ENCODE data around the gene CACNB1.

The CACNB1 gene

GRCh38 chr17:39204245-39204644 lies 6.8 kb upstream of the CACNB1 start:
- no peak for DNase-seq (ENCODE audit: low read depth in 4 of 4, low spot score in 1 of 4)

DNA sequence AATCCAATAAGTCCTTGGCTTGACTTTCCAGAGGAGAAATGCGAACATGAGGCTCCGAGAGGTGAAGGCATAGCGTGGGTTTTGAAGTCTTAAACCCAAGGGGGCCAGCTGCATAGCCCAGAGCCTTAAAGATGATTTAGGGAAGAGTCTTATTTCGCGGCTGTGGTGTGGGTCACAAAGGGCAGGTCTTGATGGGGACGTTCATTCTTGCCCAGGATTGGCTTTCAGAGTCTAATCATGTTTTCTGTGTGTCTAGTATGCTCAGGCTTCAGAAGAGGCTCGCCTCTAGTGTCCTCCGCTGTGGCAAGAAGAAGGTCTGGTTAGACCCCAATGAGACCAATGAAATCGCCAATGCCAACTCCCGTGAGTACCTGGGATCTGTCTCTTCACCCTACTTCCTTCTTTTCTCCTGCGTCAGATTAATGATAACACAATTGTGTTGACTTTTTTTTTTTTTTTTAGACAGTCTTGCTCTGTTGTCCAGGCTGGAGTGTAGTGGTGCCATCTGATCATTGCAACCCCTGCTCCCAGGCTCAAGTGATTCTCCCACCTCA lies 3.6 kb upstream of the CACNB1 start:
- DNase-seq (ENCODE audit: low read depth in 4 of 4, low spot score in 1 of 4), result no peak

GRCh38 chr17:39200070-39200879 lies 2.8 kb upstream of the CACNB1 start, which contains the start of gene RPL19:
Gene RPL19, plus strand, starts transcription at chr17:39200283. Its CDS starts 62 bp downstream, at chr17:39200345.
- DNase-seq (ENCODE audit: low read depth in 4 of 4, low spot score in 1 of 4), result peak; percentile 65 to 71 (median 68)

- DNase-seq (ENCODE audit: low read depth in 4 of 4, low spot score in 1 of 4), result peak; percentile 68 to 84 (median 78)
These were observed 2.3 kb upstream of the CACNB1 start for GRCh38 chr17:39199820-39200069.

DNA sequence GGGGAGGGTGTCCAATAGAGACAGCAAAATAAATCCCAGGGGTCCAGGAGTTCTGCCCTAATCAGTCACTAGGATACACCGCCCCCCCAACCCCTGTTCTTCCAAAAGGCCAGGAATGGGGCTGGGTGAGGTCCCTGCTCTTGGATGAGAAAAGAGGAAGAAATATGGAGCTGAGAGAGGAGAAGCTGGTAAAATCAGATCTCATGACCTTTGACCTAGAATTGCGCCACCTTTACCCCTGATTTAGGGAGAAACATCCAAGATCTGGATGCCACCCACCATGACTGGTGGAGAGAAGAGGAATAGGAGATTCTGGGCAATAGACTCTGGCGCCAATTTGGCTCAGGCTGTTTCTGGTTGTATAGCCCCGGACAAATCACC lies 707 bp upstream of the CACNB1 start:
- no peak for DNase-seq (ENCODE audit: low read depth in 4 of 4, low spot score in 1 of 4)

- DNase-seq (ENCODE audit: low read depth in 4 of 4, low spot score in 1 of 4), result no peak
These were observed 619 bp downstream of the CACNB1 start for GRCh38 chr17:39196808-39197291.

- no peak for DNase-seq (ENCODE audit: low read depth in 4 of 4, low spot score in 1 of 4)
These were observed 1.1 kb downstream of the CACNB1 start for GRCh38 chr17:39196241-39196807.

DNA sequence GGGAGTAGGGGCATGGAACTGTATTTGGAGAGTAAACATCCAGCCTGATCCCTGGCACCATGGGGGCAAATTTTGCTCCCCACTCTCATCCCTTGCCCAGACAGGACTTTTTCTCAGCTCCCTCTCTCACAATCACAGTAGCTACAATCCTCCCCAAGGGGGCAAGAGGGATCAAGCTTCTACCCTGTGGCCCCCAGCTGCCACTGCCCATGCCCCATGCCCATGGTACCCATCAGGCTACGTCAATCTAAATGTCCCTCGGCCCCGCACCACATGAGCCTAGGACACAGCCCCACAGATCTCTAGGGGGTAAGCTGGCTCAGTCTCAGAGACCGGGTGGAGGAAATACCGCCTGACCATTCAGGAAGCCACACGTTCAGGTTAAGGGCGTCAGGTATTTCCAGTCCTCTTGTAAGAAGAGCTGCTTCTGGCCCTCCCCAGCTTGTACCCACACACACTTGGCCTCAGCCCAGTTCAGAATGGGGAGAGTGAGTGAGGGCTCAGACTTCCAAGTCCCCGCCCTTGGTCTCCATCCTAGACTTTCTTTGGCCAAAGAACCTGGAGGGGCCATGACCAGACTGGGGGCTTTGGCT lies 1.8 kb downstream of the CACNB1 start:
- no peak for DNase-seq (ENCODE audit: low read depth in 4 of 4, low spot score in 1 of 4)

DNA sequence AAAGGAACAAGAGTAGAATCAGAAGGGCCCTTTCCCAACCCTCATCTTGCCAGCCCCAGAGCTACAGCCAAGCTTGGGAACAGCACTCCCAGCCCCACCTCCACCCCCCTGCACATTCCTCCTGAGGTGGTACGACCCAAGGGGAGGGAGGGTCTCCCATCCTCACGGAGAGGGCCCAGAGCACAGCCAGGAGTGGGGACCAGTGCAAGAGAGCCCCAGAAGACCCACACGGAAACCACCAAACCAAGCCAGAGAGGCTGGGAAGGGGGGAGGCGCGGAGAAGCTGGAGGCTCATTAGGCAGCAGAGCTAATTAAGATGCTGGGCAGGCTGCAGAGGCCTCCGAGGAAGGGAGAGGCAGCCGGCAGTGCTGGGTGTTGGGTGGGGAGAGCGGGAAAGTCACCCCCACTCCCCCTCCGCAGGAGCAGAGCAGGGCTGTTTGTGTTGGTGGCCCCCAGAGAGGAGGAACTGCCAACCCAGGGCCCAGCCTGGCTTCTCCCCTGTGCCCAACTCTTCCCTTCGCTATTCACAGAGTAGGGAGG lies 2.4 kb downstream of the CACNB1 start:
- no peak for DNase-seq (ENCODE audit: low read depth in 4 of 4, low spot score in 1 of 4)

- no peak for DNase-seq (ENCODE audit: low read depth in 4 of 4, low spot score in 1 of 4)
These were observed 3.1 kb downstream of the CACNB1 start for GRCh38 chr17:39194089-39194984.

GRCh38 chr17:39193346-39193745 lies 4.1 kb downstream of the CACNB1 start:
- DNase-seq (ENCODE audit: low read depth in 4 of 4, low spot score in 1 of 4), result no peak

DNA sequence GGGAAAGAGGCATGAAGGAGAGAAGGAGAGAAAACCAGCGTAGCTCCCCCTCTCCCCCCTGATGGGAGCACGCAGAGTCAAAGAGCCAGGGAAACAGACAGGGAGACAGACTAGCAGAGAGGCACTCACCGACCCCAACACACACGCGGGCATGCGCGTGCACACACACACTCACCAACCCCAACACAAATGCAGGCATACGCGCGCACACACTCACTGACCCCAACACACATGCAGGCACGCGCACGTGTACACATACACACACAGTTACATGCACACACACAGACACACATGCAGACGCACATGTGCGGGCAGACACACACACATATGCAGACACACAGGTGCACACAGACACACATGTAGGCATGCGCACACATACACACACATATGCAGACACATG lies 4.6 kb downstream of the CACNB1 start:
- no peak for DNase-seq (ENCODE audit: low read depth in 4 of 4, low spot score in 1 of 4)

DNA sequence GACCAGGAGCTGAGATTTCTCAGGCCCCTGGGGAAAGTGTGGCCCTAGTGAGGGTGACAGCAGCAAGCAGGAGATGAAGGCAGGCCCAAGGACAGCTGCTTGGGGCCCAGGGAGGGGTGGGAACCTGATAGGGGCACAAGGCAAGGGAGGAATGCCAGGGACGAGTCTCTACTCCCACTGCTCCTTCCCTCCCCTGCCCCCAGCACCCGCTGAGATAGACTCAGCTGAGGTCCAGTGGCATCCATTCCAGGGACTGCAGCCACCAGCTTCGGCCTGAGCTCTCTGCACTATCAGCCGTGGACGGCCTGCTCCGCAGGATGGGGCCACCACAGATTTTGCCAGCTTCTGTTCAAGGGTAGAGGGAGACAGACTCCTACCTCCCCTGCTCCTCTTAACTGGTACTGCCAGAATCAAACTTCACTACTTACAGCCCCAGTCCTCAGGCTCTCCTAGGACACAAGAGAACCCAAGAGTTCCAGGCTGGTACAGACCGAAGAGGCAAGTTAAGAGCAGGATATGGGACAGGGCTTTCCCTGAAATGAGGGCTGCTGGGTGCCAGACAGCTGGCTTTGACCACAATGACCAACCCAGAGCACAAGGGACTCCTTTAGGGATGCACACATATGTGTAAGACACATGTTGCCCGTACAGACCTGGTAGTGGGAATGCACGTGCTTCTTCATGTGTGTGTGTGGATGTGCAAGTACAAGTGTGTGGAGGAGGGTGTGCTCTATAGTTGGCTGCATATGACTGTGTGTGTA lies 5.5 kb downstream of the CACNB1 start:
- no peak for DNase-seq (ENCODE audit: low read depth in 4 of 4, low spot score in 1 of 4)

DNA sequence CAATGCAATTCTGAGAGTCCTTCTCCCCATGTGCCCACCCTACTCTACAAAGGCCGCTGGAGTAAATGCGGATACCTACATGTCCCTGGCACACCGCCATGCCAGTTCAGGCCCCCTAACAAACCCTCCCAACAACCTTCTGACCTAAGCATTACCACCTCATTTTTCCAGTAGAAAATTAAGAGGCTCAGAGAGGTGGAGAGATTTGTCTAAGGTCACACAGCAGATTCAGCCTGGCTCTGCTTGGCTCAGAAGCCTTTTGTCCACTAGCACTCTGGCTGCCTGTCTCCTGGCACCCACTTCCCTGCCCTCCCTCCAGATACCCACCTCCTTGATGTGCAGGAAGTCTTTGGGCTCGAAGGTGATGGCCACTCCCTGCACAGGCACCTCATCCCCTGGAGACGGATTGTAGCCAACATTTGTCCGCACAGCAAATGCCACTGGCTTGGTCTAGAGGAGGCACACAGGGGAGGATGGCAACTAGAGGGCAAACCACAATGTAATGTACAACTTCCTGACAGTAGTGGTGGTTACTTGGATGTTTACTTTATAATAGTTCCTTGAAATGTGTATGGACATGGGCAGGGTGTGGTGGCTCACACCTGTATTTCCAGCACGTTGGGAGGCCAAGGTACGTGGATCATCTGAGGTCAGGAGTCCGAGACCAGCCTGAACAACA lies 10.2 kb downstream of the CACNB1 start:
- no peak for DNase-seq (ENCODE audit: low read depth in 4 of 4, low spot score in 1 of 4)

GRCh38 chr17:39186481-39187002 lies 10.9 kb downstream of the CACNB1 start:
- DNase-seq (ENCODE audit: low read depth in 4 of 4, low spot score in 1 of 4), result no peak

DNA sequence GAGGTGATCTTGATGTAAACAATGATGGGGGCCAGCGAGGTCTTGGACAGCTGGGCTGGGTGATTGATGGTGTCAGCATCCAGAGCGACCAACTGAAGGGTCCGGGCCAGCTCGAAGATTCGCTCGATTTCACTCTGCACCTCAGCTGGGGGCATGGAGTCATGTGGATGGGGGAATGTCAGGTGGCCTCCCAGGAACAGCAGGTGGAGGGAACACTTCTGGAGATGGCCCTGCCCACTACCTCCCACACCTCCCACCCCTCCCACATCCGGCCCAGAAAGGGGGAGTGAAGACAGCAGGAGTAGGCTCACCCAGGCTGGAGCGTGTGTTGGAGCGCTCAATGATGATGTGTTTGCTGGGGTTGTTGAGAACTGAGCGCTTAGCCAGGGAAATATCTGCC lies 13.7 kb downstream of the CACNB1 start:
- no peak for DNase-seq (ENCODE audit: low read depth in 4 of 4, low spot score in 1 of 4)

GRCh38 chr17:39183045-39183444 lies 14.4 kb downstream of the CACNB1 start:
- no peak for DNase-seq (ENCODE audit: low read depth in 4 of 4, low spot score in 1 of 4)

GRCh38 chr17:39181303-39181702 lies 16.2 kb downstream of the CACNB1 start:
- no peak for DNase-seq (ENCODE audit: low read depth in 4 of 4, low spot score in 1 of 4)

DNA sequence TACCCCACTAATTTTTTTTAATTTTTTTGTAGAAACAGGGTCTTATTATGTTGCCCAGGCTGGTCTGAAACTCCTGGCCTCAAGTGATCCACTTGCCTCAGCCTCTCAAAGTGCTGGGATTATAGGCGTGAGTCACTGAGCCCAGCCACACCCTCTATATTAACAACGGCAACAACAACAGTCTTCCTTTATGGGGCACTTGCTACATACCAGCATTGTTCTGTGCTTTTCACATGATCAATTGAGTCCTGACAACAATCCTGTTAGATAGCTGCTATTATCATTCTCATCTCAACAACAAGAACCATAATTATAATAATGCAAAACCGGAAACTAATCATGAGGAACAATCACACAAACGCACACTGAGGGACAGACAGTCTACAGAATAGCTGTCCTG lies 18.9 kb downstream of the CACNB1 start:
- no peak for DNase-seq (ENCODE audit: low read depth in 4 of 4, low spot score in 1 of 4)

All from stimulated activated CD4-positive, alpha-beta T cell treated with anti-CD3 and anti-CD28 coated beads, Interleukin-1b, Interleukin-23, amount 100 ng/mL, for 24 hours (primary cell).